HG02981 (cell line): Measurements from ENCODE around the gene BCLAF3.
A peak's percentile ranks its signal among the peaks of the same experiment; 100 is the strongest.

Experiments
- ATAC-seq: cut with Tn5 transposase; IDR thresholded peaks from one replicate; pipeline ENCODE4 v1.9.1; 2021; ENCODE audit warnings: mild to moderate bottlenecking, moderate library complexity; ENCODE audit not compliant: unreplicated experiment

Gene BCLAF3

DNA sequence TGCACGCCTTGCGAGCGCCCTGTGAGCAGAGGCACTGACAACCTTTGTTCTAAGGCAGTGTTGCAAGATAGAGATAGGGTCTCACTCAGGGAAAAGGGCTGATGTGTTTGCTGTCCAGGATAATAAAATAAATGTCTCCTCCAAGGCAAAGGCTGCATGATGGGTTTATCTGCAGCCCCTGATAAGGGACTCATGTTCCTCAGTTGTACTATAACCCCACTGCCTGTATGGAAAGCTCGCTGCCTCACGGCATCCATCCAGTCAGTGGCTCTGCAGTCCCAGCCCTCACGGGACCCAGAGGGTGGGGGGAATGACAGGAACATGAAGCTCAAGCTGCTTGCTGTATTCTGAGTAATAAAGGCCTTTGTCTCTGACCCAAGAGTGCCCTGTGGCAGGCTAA, 22.6 kb downstream of the BCLAF3 start:
- ATAC-seq, result no peak

DNA sequence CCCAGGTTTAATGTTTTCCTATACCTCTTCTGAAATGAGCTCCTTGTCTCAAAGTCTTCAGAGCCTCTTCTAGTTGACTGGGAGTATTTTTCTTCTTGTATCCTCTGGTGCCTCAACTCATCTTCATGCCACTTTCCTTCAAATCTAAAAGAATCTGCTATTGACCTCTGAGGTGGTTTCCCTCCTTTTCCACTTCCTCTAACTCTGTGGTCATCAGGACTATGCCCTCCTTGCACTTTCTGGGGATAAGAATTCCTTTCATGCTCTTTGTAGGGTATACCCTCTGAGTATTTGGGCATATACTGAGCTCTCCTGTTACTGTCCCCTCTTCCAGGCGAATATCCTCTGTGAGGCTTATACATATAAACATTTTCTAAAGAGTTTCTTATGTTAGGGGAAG, 24.8 kb downstream of the BCLAF3 start:
- ATAC-seq, result no peak

DNA sequence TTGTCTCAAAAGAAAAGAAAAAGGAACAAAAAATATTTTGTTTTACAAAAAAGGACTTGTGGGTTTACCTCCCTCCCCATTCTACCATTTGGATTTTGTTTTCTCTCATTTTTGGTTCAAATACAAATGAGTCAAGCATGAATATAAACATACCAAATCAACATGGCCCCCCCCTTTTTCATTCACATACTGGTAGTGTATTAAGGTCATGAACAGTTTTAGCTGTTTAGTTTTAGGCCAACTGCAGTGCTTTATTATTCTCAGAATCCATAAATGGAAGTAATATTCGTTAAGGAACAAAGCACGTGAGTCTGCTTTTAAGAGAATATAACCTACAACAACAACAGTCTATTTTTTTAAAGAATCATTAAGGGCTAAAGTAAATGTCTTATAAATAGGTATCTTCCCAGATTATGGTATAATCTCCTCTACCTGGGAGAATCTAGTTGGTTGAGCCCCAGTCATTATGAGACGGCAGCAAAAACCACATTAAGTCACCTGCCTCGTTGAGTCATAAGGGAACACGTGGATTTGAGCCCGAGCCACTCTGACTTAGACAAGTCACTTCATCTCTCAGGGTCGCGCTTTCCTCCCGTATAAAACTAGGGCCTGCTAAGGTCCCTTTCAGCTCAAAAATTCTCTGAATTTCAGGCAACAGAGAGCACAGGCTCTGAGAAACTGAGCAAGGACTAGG, 26.7 kb downstream of the BCLAF3 start:
- ATAC-seq, result peak; percentile 79

DNA sequence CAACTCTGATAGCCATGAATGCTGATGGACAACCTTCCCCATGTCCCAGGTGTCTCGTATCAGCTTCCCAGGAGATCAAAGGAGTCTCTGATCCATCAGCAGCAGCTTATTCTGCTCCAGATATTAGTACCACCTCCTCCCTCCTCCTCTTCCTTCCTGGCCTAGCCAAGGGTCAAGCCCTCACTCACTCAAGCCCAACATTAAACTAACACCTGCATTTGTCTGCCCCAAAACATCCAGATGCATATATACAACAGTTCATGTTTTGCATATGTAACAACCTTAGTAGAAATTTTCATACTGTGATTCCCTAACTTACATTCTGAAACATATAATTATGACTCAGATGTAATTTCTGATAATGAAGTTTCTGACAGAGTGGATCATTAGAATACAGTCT, 29.9 kb downstream of the BCLAF3 start:
- no peak for ATAC-seq

DNA sequence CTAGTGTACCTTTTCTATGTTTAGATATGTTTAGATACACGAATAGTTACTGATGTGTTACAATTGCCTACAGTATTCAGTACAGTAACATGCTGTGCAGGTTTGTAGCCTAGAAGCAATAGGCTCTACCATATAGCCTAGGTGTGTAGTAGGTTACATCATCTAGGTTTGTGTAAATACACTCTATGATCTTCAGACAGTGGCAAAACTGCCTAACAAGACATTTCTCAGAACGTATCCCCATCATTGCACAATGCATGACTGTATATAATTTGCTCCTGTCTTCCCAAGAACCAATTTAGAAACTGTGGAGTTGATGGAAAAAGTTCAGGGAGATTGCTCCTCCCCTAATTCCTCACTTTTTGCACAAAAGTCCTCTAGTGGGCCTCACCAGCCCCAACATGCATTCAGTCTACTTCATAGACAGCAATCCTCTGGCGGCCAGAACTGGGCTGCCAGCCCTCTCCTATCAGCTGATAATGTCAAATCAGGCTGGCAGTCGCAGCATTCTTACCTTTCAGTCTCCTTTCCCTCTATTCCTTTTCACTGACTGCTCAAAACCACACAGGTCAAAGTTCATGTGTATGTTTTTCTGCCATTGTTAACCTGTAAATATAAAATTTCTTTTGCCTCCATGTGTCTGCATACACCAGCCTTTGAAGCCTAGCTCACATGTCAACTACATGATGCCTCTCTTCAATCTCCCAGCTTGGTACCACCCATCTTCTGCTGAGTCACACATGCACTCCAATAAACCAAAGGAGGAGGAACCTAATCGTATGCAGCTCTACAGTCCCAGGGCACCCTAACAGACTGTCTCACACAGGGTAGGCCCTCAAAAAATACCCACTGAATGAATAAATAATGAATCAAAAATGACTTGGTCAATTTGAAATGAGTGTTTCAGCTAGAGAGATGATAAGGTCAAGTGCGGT, 32.0 kb downstream of the BCLAF3 start:
- ATAC-seq, result no peak

DNA sequence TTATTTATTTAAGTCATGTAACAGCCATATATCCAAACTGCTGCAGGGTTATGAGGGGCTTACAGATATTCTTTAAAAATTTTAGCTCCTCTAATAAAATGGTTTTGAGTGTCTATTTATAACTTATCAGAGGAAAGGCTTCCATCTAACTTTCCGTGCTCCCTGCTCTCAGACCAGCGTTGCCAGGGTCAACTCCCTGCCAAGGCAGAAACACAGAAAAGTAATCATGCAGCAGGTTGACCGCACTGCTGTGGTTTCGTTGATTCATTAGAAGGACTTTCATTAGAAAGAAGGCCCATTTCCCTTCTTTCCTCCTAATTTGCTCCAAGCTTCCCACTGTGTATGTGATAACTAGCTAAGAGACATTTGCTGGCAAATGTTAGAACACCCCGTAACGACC, 33.9 kb downstream of the BCLAF3 start:
- ATAC-seq, result no peak

DNA sequence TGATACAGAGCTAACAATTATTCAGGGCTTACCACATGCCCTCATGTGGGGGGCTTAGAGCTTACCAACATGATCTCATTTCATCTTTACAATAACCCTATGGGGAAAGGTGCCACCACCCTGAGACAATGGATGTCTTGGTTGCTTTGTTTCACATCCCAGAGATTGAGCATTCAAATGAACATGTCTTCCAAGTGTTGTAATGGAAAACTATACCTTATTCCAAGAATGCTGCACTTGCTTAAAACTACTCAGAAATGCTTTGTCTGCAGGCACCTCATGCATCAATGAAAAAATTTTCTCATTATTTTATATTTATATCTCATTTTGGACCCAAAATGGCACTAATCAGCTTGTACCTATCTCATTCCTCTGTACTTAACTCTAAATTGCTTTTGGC, 34.6 kb downstream of the BCLAF3 start:
- ATAC-seq, result no peak

DNA sequence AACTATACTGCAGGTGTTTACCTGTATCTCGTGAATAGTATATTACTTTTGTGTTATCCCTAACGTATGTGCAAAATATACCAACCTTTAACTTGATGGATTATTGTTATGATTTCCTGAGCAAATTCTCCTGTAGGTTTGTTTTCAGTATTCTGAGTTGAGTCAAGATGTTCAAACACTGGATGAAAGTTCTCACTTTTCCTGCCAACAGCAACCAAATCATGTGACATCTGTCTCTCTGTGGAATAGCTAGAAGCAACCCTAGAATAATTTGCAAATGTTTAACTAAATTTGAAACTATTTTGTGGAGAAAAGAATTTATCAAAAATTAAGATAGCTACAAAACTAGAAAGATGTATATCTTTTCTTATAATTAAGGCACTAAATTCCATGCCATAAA, 35.6 kb downstream of the BCLAF3 start:
- no peak for ATAC-seq

DNA sequence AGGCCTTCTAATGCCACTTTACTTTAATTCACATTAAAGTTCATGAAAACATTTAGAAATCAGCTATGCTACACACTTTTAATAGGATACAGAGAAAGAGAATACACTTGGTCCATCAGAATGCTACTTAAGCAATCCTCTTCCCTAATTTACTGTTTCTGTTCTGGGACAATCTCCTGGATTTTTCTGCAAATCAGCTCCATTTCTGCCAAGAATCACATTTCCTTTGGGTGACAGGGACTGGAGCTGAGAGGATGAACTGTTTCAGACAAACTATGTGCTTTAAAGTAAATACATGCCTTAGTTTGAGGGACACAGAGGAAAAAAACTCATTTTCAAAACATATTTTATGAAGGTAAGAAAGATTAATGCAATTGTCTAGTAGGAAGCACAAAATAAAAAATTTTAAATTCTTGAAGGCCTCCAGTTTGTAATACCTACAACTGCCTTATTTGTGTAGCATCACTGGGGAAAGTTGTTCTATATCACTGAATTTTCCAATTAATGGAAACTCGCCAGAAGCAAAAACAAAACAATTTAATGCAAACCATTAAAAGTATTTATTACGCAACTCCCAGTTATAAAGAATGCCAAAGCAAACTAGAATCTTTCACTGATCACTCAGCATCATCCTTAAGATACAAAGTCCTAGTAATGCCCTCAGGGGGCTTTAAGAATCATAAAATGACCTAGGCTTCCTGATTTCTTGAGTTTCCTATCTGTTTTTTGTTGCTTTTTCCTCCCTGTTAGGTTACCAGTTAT, 36.3 kb downstream of the BCLAF3 start:
- no peak for ATAC-seq

DNA sequence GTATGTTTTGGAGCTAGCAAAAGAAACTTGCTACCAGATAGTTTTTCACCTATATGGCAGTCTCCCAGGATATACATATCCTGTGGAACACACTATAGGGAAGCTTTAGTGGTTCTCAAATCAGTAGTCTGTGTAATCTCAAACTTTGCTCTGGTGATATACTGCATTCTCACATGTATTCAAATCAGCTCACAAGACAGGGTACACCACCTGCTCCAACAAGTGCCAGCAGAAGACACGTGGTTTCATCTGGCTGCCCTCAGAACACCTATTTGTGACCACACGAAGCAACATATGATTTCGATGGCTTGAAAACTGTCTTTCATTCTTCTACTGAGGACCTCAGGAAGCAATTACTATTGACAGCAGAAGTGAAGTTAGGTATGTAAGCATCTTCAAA, 37.7 kb downstream of the BCLAF3 start:
- no peak for ATAC-seq

DNA sequence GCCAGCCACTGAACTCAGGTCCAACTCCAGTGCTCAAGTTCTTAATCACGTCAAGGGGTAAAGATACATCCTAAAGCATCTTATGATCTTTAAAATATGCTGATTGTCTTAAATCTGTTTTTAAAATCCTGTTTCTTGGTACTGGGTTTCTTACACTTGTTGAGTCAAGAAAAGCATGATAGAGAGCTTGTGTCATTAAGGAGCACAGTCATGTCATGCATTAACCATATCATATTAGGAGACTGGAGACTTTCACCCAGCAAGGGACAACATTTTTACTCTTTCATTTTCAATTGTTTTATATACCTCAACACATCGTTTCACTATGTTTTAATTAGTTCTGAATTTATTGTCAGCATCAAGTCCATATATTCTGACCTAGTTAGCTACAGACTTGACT, 41.5 kb downstream of the BCLAF3 start:
- no peak for ATAC-seq

DNA sequence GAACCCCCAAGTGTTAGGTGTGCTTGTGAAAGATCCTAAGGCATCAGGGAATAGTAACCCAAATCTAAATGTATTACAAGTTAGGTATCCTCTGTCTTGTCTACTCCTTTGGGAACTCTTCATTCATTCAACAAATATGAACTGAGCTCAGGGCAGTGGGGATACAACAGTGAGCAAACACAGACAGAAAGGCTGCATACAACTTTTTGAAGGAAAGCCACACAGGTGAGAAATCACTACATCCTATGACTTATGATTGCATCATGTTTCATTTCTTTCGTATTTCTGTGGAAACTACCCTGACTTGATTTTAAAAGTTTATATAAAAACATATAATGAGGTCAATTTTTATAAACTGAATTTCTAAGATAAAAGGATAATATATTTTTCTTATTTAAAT, 43.2 kb downstream of the BCLAF3 start:
- ATAC-seq, result no peak
